Stimulated activated CD4-positive, alpha-beta T cell treated with anti-CD3 and anti-CD28 coated beads, Interleukin-4, amount 100 ng/mL, for 1 hour (primary cell): ENCODE results near the gene MYH10.

ENCODE experiments used
- DNase-seq: peaks from one replicate; pipeline ENCODE4 v3.0.0-alpha.2; 2020

MYH10 gene

DNA sequence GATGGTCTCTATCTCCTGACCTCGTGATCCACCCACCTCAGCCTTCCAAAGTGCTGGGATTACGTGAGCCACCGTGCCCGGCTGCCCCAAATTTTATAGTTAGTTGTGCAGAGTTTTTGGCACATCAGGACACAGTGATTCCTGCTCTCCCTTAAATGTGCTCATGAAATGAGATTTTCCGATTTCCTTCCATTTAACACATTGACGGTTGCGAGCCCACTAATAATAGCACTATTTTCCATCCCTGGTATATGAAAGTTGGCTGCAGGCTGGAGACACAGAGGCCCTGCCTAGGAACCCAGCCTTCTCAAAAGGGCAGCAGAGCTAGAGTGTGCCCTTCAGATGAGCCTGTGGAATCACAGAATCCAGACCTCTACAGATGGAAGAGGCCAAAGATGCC, 17.4 kb upstream of the MYH10 start:
- no peak for DNase-seq

GRCh38 chr17:8647202-8647601, 16.7 kb upstream of the MYH10 start:
- no peak for DNase-seq

- no peak for DNase-seq
Observed at GRCh38 chr17:8644507-8644902, 14.0 kb upstream of the MYH10 start.

- DNase-seq, result no peak
Observed at GRCh38 chr17:8643855-8644506, 13.5 kb upstream of the MYH10 start.

DNA sequence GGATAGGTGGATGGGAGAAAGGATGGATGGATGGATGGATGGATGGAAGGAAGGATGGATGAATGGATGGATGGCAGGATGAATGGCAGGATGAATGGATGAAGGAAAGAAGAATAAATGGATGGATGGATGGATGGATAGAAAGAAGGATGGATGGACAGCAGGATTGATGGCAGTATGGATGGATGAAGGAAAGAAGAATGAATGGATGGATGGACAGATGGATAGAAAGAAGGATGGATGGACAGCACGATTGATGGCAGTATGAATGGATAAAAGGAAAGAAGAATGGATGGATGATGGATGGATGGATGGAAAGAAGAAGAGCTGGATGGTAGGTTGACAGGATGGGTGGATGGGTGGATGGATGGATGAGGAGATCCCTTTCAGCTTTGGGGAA, 9.2 kb upstream of the MYH10 start:
- no peak for DNase-seq

GRCh38 chr17:8632061-8632460, 1.5 kb upstream of the MYH10 start:
- DNase-seq, result no peak

DNA sequence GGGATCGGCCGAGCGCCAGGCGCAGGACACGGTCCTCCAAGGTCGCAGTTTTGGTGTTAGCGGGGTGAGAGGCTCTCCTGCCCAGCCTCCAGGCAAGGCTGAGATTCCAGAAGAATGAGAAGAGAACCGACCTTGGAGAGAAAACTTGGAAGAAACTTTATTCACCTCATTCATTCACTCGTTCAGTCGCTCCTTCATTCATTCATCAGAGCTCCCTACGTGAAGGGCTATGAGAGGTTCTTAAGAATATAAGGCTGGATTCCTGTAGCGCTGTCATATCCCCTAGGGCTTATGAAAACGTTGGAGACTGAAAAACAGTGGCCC, 991 bp upstream of the MYH10 start:
- DNase-seq, result no peak

DNA sequence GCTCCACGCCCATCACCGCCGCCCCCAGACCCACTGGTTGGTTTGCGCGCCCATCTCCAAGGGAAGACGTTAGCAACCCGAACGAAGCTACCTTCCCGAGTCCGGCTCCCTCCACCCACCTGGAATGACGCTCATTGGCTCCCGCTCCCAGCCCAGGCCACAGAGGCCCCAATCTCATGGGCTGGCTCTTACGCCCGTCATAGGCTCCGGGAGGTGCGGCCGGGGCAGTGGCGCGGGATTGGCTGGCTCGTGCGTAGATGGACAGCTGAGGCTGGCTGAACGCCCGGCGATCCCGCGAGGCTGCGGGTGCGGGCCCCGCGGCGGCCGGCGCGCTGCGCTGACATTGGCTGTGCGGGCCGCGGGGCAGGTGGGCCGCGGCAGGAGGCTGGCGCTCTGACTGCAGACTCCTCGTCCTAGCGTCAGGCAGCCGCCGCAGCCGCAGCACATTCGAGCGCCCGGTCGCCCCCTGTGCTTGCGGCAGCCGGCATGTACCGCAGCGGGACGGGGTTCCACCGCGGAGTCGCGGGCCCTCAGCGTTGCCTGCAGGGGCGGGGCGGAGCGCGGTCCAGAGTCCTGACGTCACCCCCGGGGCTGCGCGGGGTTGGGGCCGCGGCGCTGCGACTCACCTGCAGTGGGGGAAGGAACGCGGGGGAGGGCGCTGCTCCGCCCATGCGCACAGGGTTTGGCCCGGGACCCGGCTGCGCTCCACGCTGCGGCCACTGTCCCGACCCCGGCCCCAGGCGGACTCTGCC, 453 bp upstream of the MYH10 start:
- peak; percentile 86 for DNase-seq

DNA sequence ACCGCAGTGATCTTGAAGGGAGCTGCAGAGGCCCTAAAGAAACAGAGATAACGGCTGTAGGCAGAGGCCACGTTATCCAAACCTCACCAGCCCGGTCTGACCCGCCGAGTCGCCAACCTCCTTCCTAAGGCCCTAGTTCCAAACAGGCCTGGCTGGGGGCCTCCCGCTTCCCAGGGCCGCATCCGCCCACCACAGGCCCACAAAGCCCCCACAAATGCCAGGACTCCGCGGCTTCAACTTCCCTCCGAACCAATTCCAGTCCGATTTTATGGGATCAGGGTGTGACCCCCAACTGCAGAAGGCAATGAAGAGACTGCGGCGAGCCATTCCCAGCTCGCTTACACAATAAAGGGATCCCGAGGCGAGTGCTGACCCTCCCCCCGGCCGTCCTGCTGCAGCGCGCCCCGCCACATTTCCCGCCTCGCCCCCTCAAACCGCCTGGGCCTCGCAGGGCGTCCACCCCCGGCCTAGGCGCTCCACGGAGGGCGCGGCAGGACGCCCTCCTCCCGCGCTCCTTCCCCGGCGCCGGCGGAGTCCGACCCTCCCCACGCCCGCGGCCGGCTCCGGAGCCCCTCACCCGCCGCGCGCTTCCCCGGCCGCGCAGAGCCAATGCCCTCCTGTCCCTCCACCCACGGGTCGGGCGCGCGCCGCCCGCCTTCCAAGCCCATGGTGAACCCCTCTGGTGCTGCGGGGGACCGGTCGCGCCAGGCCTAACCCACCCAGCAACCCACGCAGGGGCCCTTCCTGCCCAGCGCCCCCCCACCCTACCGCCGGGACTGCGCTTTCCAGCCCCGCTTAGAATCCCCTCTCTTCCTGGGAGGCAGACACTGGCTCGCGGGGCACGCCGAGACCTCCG, 926 bp downstream of the MYH10 start:
- DNase-seq, result peak; percentile 24

- DNase-seq, result no peak
Observed at GRCh38 chr17:8628609-8629169, 1.8 kb downstream of the MYH10 start.

DNA sequence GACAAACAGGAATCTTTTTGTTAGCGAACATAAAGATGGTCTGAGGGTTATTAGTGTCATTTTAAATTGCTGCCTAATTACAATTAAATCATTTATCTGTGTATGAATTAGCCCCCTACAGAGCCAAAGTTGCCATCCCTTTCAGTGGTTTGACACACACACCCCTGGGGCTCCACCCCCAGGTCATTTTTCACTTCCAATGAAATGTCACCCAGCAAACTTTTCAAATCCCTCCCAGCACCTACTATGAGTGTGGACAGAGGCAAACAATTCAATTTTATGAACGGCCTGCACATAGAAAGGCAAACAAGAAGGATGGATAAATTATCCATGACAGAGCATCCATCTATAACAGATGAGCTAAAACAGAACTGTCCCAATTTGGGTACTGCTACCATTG, 2.4 kb downstream of the MYH10 start:
- no peak for DNase-seq

DNA sequence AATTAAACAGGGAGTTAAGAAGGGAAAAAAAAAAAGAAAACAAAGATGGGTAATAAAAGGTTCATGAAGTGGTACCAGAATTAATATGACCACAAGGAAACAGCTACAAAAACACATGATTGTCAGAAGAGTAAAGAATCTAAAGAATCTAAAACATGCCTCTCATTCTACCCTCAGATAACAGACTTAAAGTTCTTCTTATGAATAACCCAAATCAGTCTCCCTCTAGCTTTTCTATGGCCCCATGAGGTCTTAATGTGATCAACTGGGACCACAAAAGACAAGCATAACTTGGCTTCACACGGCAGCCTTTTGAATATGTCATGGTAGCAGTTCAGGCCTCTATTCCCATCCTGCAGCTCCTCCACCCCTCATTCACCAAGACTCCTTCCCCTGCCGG, 6.9 kb downstream of the MYH10 start:
- no peak for DNase-seq

DNA sequence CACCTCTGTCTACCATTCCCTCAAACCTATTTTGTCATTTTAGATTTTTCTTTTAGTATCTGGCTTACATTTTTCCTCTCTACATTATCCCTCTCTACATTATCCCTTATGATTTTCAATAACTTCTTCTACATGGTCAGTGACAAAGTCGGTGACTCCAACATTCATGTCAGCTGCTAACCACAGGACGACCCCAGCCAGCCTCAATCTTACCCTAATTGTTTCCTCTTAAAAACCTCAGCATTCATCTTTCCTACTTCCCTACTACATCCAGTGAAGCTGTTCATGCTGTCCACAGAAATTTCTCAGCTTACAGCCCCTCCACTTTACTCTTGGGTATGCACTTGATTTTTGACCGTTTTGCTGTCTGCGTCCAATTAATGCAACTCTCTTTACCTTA, 8.3 kb downstream of the MYH10 start:
- DNase-seq, result no peak

DNA sequence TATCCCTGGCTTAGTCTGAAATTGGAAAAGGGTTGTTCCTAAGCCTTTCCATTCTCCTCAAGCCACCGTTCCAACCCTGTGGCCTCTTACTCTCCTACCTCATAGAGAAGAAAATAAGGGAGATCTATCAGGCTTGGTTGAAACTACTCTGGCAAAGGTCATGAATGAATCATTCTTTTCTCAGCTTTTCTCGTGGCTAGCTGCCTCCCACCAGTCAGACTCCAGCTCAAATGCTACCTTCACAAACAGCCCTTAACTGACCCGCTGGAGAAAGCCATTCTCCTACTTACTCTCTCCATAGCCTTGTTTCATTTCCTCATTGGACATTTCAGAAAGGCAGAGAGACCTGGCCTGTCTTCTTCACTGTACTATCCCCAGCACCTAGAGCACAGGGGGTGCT, 8.9 kb downstream of the MYH10 start:
- no peak for DNase-seq

DNA sequence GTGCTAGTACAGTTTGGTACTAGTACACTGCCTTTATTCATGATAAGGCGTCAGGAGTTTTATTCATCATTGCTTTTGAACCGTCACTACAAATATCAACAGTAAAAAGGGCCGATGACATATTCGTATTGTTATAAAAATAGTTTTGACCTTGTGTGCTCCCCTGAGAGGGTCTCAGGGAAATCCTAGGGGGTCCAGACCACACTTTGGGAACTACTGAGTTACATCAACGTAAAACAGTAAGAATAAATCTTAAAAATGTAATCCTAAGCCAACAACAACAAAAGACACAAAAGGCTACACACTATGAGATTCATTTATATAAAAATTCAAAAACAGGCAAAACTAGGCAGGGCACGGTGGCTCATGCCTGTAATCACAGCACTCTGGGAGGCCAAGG, 11.2 kb downstream of the MYH10 start:
- DNase-seq, result no peak

- DNase-seq, result no peak
Observed at GRCh38 chr17:8618825-8619224, 11.7 kb downstream of the MYH10 start.

- no peak for DNase-seq
Observed at GRCh38 chr17:8614988-8615387, 15.5 kb downstream of the MYH10 start.

DNA sequence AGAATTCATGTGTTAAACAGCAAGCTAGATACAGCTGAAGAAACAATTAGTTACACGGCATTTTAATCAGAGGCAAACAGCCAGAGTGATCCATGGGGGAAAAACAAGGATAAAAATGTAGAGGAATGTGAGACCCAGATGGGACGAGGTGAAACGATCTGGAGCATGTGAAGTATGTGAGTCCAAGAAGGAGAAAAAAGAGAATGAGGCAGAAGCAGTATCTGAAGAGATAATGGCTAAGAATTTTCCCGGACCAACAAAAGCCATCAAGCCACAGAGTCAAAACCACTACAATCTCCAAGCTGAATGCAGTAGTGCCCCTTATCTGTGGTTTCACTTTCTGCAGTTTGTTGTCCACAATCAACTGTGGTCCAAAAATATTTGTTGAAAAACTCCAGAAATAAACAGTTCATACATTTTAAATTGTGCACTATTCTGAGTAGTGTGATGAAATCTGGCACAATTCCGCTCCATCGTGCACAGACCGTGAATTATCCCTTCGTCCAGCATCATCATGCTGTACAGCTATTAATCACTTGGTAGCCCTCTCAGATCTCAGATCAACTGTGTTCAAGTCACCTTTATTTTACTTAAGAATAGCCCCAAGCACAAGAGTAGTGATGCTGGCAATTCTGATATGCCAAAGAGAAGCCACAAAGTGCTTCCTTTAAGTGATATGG, 18.8 kb downstream of the MYH10 start:
- DNase-seq, result no peak

DNA sequence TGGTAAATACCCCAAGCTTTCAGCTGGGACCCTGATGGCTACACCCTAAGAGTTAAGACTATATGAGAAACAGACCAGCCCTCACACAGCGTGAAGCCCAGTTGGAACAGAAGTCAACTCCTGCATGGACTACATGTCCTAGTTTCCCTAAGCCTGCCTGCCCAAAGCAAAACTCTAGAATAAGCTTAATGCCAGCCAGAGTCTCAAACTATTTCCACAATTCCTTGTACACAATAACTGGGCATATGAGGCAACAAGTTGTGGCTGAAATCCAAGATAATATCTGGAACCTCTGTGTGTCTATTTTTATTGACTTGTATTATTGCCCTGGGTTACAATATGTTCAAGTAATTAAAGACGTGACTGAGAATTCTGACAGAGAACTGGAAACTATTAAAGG, 19.4 kb downstream of the MYH10 start:
- DNase-seq, result no peak

DNA sequence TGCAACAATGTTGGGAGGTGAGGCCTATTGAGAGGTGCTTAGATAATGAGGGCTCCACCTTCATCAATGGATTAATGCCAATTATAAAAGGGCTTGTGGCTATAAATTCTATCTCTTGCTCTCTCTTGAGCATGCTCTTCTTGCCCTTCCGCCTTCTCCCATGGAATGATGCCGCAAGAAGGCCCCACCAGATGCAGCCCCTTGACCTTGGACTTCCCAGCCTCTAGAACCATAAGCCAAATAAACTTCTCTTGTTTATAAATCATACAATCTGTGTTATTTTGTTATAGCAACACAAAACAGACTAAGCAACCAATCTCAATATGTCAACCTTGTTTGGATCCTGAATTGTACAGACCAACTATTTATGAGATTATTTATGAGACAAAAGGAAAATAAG, 20.0 kb downstream of the MYH10 start:
- DNase-seq, result no peak

DNA sequence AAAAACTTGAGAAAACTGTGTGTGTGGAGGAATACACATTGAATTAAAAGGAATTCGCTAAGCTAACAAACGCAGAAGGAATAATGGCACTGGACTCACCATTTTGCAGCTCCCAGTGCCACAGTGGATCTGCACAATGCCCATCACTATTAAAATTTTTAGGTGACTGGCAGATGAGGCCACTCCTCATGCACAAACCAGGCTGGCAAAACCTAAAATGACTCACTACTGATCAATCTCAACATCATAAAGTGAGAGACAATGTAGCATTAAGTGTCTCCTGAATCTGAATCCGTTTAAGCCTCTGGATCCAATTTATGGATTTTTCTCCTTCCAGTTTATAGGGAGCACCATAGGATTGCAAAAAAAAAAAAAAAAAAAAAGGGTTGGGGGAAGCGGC, 20.6 kb downstream of the MYH10 start:
- no peak for DNase-seq

GRCh38 chr17:8608001-8608400, 22.5 kb downstream of the MYH10 start:
- no peak for DNase-seq

DNA sequence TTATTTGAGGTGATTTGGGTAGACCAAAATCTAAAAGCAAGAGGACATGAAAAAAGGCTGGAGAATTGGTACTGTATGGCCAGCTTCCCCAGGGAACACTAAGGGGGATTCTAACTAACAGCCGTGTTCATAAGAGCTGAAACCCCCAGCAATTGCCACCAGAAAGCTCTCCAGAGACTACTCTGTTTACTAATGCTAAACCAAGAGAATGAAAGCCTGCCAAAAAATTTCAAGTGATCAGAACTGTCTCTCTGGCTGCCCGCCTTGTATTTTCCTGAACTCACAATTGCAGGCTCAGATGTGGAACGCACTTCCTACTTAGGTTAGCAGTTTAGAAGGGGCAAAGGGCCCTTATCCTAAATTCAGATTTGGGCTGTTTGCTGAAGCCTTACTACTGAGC, 24.1 kb downstream of the MYH10 start:
- no peak for DNase-seq
